CD4-positive, CD25-positive, alpha-beta regulatory T cell (primary cell): ENCODE data around the gene SLC19A3. TPM values are rescaled to one million over a fixed set of nuclear protein-coding genes. Genes with fewer than 3 reads are reported as not detected.
"Not testable (repeated sequence)": the region's sequence is repeated elsewhere in the genome, so short reads cannot be mapped to it uniquely, and the experiment has no call there.

ENCODE experiments used
- ATAC-seq, 2 donors: fragments of 150-1000 bp; cut with Tn5 transposase; one replicate each; pipeline ENCODE4 v1.10.0; 2021; ENCODE audit warnings: low read depth in 2 of 2, moderate number of reproducible peaks in 2 of 2, moderate library complexity in 1 of 2
- DNase-seq, 3 donors: peaks; one replicate each; pipeline versions ENCODE4 v3.0.0 to v3.0.0-alpha.2; 2012 to 2022; ENCODE audit warnings: mixed read lengths in 1 of 3
- H3K27ac ChIP-seq: one replicate; pipeline ENCODE4 v1.7.0; 2013; ENCODE audit warnings: mild to moderate bottlenecking, low read length; ENCODE audit not compliant: insufficient read depth, poor library complexity, severe bottlenecking
- H3K27me3 ChIP-seq: one replicate; pipeline ENCODE4 v1.7.0; 2013; ENCODE audit warnings: low read length; ENCODE audit not compliant: control insufficient read depth, insufficient read depth
- H3K36me3 ChIP-seq: one replicate; pipeline ENCODE4 v1.7.0; 2013; ENCODE audit warnings: mild to moderate bottlenecking, low read length, moderate library complexity; ENCODE audit not compliant: control insufficient read depth, insufficient read depth
- H3K4me1 ChIP-seq: 2 replicates; pipeline ENCODE4 v1.7.0; 2013; ENCODE audit warnings: mild to moderate bottlenecking, low read length; ENCODE audit not compliant: insufficient read depth, control insufficient read depth, poor library complexity, severe bottlenecking
- H3K4me3 ChIP-seq: one replicate; pipeline ENCODE4 v1.7.0; 2013; ENCODE audit warnings: low read depth, mild to moderate bottlenecking, low read length, moderate library complexity
- H3K9me3 ChIP-seq, 2 experiments: 1 replicate in 1 of 2; 2 replicates in 1 of 2; pipeline ENCODE4 v1.7.0; 2013; ENCODE audit warnings: low read length in 2 of 2, mild to moderate bottlenecking in 1 of 2, moderate library complexity in 1 of 2; ENCODE audit not compliant: control insufficient read depth in 2 of 2
- H3K27ac Mint-ChIP-seq, 3 donors: one replicate each; pipeline ENCODE4 v1.8.0; 2020 to 2022; ENCODE audit warnings: mild to moderate bottlenecking in 3 of 3, mixed read lengths in 3 of 3, moderate library complexity in 2 of 3
- H3K27me3 Mint-ChIP-seq: one replicate; pipeline ENCODE4 v1.8.0; 2022; ENCODE audit warnings: mild to moderate bottlenecking, mixed read lengths
- H3K36me3 Mint-ChIP-seq: one replicate; pipeline ENCODE4 v1.8.0; 2020; ENCODE audit warnings: mixed read lengths
- H3K4me1 Mint-ChIP-seq, 4 donors: one replicate each; pipeline ENCODE4 v1.8.0; 2020 to 2022; ENCODE audit warnings: mixed read lengths in 4 of 4, mild to moderate bottlenecking in 1 of 4
- H3K4me3 Mint-ChIP-seq, 4 donors: one replicate each; pipeline ENCODE4 v1.8.0; 2020 to 2022; ENCODE audit warnings: mild to moderate bottlenecking in 4 of 4, mixed read lengths in 4 of 4, moderate library complexity in 3 of 4
- H3K9me3 Mint-ChIP-seq, 7 donors: one replicate each; pipeline ENCODE4 v1.8.0; 2020 to 2022; ENCODE audit warnings: mixed read lengths in 7 of 7, mild to moderate bottlenecking in 3 of 7, moderate library complexity in 2 of 7
- polyA plus RNA-seq, 4 donors: library from polyadenylated mRNA; unstranded; fragments of 300-500 nt; fragmentation: Illumina TruSeq; gene quantifications; one replicate each; pipeline ENCODE4 v1.2.3, GENCODE V29; 2021
- total RNA-seq: library from RNA; stranded (reverse); gene quantifications from one replicate; pipeline ENCODE4 v1.2.3, GENCODE V29; 2022

Gene SLC19A3
- total and polyA plus RNA-seq, 5 donors from 2014 or later = not detected

DNA sequence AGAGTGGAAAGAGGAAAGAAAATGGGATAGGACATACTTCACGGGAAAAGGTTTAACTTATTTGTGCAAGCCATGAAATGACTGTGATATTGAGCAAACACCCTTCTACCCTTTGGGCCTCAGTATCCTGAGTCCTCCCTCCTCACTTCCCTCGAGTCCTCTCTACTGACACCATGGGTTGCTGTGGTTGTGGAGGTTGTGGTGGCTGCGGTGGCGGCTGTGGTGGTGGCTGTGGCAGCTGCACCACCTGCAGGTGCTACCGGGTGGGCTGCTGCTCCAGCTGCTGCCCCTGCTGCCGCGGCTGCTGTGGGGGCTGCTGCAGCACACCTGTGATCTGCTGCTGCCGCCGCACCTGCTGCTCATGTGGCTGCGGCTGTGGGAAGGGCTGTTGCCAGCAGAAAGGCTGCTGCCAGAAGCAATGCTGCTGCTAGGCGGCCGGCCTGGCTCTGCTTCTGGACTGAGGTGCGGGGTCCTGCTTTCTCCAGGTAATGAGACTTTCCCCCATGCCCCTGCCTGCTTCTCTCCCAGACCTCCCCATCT, 51.1 kb downstream of the SLC19A3 start, which contains the start of gene SCYGR5:
TSS of gene SCYGR5 (plus strand) at position 174 of the 540 bp plus-strand sequence. CDS start at position 174, 0 bp downstream.
- H3K4me1 Mint-ChIP-seq, H3K4me1 ChIP-seq, H3K36me3 ChIP-seq, ATAC-seq, H3K36me3 Mint-ChIP-seq, H3K4me3 Mint-ChIP-seq, H3K27me3 ChIP-seq, DNase-seq, H3K27ac Mint-ChIP-seq, H3K27ac ChIP-seq, H3K4me3 ChIP-seq, H3K9me3 Mint-ChIP-seq, H3K9me3 ChIP-seq: not testable (repeated sequence)
- peaks cover 13% of the 10 kb centered on the region for H3K27me3 Mint-ChIP-seq

DNA sequence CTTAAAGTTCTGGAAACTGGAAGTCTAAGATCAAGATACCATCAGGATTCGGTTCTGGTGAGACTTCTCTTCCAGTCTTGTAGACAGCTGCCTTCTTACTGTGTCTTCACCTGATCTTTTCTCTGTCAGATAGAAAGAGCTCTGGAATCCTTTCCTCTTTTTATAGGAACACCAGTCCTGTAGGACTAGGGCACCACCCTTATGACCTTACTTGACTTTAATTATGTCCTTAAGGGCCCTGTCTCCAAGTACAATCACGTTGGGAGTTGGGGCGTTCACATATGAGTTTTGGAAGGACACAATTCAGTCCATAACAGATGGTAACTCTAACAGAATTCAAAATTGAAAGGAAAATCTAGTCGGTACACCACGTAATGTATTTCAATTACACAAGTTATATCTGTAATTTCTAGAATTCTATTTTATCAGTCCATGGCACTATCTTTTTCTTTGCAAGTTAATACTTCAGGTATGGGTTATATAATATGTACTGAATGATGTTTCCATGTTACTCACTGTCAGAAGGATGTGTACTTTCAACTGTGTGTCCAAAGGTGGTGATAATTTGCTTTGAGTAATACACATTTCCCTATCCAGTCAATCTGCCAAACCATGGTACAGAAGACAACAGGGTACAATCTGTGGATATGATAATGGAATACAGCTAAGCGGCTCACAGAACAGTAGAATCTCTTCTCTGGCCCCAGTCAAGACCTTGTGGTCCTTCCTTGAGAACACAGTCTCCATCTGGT, 52.5 kb downstream of the SLC19A3 start:
- Histone ChIP-seq H3K27ac (no peak overlapping the region), H3K4me1 (no peaks in the 10 kb centered on the region), H3K36me3 (no peaks in the 10 kb centered on the region), H3K27me3 (no peaks in the 10 kb centered on the region), H3K9me3 (no peaks in the 10 kb centered on the region), H3K4me3 (no peak overlapping the region)
- Mint-ChIP-seq H3K4me3 (no peak overlapping the region), H3K9me3 (no peaks in the 10 kb centered on the region), H3K36me3 (no peaks in the 10 kb centered on the region), H3K4me1 (no peaks in the 10 kb centered on the region), H3K27me3 (peaks cover 13% of the 10 kb centered on the region), H3K27ac (no peak overlapping the region)
- DNase-seq = no peak
- ATAC-seq = no peak

DNA sequence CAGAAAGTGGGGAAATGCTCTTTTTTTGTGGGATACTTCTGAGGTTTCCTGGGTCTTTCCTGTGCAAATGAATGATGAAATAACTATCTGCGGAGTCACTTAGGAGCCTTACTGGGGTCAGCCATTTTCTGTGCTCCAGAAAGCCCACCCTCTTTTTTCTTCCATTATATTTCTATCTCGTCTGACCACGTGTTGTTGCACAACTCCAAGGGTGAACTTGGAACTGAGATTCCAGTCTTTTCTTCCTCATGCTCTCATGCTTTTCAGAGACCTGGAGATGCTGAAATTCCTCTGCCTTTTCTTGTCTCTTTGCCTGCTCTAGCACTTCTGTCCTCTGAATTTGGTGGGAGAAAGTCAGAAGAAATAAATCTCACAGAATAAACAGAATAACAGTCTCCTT, 56.0 kb downstream of the SLC19A3 start:
- Mint-ChIP-seq H3K27ac (no peak overlapping the region), H3K36me3 (no peaks in the 10 kb centered on the region), H3K4me1 (no peaks in the 10 kb centered on the region), H3K27me3 (peaks cover 13% of the 10 kb centered on the region), H3K9me3 (no peaks in the 10 kb centered on the region), H3K4me3 (no peak overlapping the region)
- H3K27me3 ChIP-seq = no peaks in the 10 kb centered on the region
- no peaks in the 10 kb centered on the region for H3K9me3 ChIP-seq
- no peak overlapping the region for H3K27ac ChIP-seq
- no peak for DNase-seq
- H3K4me3 ChIP-seq = no peak overlapping the region
- no peaks in the 10 kb centered on the region for H3K4me1 ChIP-seq
- no peaks in the 10 kb centered on the region for H3K36me3 ChIP-seq
- no peak for ATAC-seq

DNA sequence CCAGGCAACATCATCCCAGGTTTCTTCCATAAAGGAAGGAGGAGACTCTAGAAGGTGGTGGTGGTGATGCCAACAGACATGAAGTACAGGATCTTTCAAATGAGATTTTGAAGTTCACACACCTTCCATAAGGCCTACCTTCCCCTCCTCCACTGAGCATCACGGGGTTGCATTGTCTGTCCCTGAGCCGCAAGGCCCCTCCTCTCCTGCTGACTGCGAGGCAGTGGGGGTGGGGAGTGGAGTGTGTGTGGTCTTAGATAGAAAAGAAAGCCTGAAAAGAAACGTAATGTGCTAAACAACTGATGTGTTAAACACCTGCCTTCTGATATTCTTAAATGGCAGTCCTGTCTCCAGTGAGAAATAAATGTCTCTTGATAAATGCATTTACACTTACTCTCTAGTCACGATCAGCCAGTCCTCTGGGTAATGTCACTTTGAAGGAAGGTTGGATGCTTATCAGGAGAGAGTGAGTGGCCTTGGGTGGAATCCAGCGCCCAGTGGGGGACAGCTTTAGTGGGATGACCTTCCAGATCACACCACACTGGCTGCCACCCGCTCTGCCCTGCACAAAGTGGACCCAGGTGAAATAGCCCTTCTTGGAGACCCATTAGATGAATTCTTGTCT, 56.7 kb downstream of the SLC19A3 start:
- DNase-seq (no peak), ATAC-seq (no peak)
- H3K4me3 ChIP-seq = no peak overlapping the region
- no peaks in the 10 kb centered on the region for H3K4me1 Mint-ChIP-seq
- H3K36me3 ChIP-seq = no peaks in the 10 kb centered on the region
- no peaks in the 10 kb centered on the region for H3K36me3 Mint-ChIP-seq
- H3K4me3 Mint-ChIP-seq = no peak overlapping the region
- no peaks in the 10 kb centered on the region for H3K9me3 Mint-ChIP-seq
- H3K27ac Mint-ChIP-seq = no peak overlapping the region
- no peak overlapping the region for H3K27ac ChIP-seq
- no peaks in the 10 kb centered on the region for H3K9me3 ChIP-seq
- H3K27me3 Mint-ChIP-seq = peaks cover 10% of the 10 kb centered on the region
- H3K4me1 ChIP-seq = no peaks in the 10 kb centered on the region
- no peaks in the 10 kb centered on the region for H3K27me3 ChIP-seq

DNA sequence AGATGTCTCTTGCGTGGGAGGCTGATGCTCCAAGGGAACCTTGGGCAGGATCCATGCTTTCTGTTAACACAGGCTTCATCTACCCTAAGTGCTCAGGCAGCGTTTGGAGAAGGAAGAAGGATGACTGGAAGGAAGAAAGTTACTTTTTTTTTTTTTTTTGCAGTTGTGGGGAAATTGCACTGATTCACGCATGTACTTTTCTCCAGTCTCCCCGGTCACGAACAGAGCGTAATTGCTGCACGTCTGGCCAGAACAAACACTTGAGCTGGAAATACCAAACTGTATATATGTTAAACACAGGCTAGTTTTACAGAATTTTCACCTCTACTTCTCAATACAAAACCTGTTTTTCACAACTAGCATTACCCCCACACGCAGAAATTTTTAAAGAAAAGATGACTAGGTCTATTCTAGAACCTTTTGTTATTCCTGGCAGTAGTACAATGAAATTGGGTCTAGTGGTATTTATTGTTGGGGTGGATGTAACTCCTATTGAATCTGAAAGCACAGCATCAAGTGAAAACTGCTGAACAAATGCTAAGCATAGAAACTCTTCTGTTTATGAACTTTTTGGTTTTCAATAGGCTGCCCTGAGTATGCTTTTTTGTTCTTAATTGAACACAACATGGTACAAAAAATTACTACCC, 60.5 kb downstream of the SLC19A3 start:
- Histone ChIP-seq H3K4me1 (no peaks in the 10 kb centered on the region), H3K27me3 (no peaks in the 10 kb centered on the region), H3K9me3 (no peaks in the 10 kb centered on the region), H3K36me3 (no peaks in the 10 kb centered on the region), H3K27ac (no peak overlapping the region), H3K4me3 (no peak overlapping the region)
- Mint-ChIP-seq H3K27ac (no peak overlapping the region), H3K4me3 (no peak overlapping the region), H3K27me3 (no peaks in the 10 kb centered on the region), H3K36me3 (no peaks in the 10 kb centered on the region), H3K4me1 (no peaks in the 10 kb centered on the region), H3K9me3 (peaks cover 0 to 1% (median 0%) of the 10 kb centered on the region in 7 donors)
- no peak for DNase-seq
- ATAC-seq = no peak

DNA sequence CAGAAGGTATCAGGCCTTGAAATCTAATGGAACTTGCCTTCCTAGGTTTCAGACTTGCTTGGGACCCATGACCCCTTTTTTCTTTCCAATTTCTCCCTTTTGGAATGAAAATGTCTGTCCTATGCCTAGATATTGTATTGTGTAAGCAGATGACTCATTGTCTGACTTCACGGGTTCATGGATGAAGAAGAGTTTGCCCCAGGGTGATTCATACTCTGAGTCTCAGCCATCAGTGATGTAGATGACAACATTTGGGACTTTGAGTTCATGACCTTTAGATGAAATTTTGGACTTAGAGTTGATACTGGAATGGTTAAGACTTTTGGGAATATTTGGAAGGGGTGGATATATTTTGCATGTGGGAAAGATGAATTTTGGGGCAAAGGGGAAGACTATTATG, 62.4 kb downstream of the SLC19A3 start:
- Mint-ChIP-seq H3K36me3 (no peaks in the 10 kb centered on the region), H3K9me3 (peaks cover 0 to 1% (median 0%) of the 10 kb centered on the region in 7 donors), H3K4me3 (no peak overlapping the region), H3K27me3 (no peaks in the 10 kb centered on the region), H3K27ac (no peak overlapping the region), H3K4me1 (no peaks in the 10 kb centered on the region)
- Histone ChIP-seq H3K4me3 (no peak overlapping the region), H3K9me3 (no peaks in the 10 kb centered on the region), H3K36me3 (no peaks in the 10 kb centered on the region), H3K27ac (no peak overlapping the region), H3K27me3 (no peaks in the 10 kb centered on the region), H3K4me1 (no peaks in the 10 kb centered on the region)
- DNase-seq (no peak), ATAC-seq (no peak)

DNA sequence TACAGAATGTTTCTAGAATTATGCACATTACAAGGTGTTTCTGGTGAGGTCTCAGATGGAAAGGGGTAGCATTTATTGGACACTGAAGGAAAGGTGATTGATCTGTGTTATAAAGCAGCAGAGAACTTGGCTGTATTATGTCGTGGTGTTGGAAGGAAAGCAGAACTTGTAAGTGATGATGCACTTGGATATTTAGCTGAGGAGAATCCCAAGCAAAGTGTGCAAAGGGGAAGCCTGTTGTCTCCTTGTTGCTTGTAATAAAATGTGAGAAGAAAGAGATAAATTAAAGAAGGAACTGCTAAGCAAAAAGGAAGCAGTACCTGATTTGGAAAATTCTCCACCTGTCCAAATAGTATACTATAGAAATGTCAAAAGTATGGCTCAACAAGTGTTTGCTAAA, 63.4 kb downstream of the SLC19A3 start:
- no peaks in the 10 kb centered on the region for H3K4me1 Mint-ChIP-seq
- ATAC-seq = no peak
- Histone ChIP-seq H3K27ac (no peak overlapping the region), H3K9me3 (no peaks in the 10 kb centered on the region), H3K4me3 (no peak overlapping the region), H3K27me3 (no peaks in the 10 kb centered on the region), H3K36me3 (no peaks in the 10 kb centered on the region), H3K4me1 (no peaks in the 10 kb centered on the region)
- H3K36me3 Mint-ChIP-seq = no peaks in the 10 kb centered on the region
- DNase-seq = no peak
- peaks cover 0 to 1% (median 0%) of the 10 kb centered on the region in 7 donors for H3K9me3 Mint-ChIP-seq
- H3K4me3 Mint-ChIP-seq = no peak overlapping the region
- no peaks in the 10 kb centered on the region for H3K27me3 Mint-ChIP-seq
- no peak overlapping the region for H3K27ac Mint-ChIP-seq
